IPS DF 4.7 (cell line): Measurements from ENCODE around the gene CAPNS2.
"Not testable (repeated sequence)": the region's sequence is repeated elsewhere in the genome, so short reads cannot be mapped to it uniquely, and the experiment has no call there.

Experiments used
- DNase-seq: peaks from one replicate; pipeline ENCODE4 v3.0.0-alpha.2; 2013; ENCODE audit warnings: low spot score; ENCODE audit errors: extremely low read depth

Gene CAPNS2

GRCh38 chr16:55567382-55567781 is 898 bp downstream of the CAPNS2 start:
- no peak for DNase-seq

DNA sequence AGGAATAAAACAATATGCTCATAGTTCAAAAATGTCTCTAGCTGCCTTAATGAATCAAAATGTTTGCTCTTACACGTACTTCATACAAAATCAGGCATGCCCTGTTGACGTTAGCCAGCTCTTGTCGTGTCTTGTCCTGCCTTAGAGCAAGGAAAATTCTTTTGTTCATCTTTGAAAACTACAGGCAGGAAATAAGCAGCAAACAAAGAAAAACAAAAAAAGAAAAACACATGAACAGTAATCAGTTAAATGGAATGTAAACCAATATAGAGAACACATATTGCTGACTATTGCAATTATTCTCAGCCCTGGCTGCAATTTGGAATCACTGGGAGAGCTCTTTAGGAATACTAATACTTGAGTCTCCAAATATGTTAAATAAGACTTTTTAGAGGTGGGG is 1.7 kb downstream of the CAPNS2 start:
- DNase-seq = no peak

GRCh38 chr16:55569025-55569424 is 2.5 kb downstream of the CAPNS2 start:
- no peak for DNase-seq

DNA sequence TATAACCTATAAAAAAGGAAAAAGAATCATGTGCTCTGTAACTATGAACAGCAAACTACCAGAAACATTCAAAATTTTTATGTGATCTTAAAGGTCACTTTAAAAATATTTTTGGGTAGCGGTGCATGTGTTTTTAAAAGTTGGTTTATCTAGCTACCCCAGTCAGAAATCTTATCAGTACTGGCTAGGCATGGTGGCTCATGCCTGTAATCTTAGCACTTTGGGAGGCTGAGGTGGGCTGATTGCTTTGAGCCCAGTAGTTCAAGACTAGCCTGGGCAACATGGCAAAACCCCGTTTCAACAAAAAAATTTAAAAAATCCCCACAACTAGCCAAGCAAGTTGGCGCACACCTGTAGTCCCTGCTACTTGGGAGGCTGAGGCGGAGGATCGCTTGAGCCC is 3.7 kb downstream of the CAPNS2 start:
- no peak for DNase-seq

- no peak for DNase-seq
Measured at GRCh38 chr16:55571191-55571897, 4.9 kb downstream of the CAPNS2 start.

DNA sequence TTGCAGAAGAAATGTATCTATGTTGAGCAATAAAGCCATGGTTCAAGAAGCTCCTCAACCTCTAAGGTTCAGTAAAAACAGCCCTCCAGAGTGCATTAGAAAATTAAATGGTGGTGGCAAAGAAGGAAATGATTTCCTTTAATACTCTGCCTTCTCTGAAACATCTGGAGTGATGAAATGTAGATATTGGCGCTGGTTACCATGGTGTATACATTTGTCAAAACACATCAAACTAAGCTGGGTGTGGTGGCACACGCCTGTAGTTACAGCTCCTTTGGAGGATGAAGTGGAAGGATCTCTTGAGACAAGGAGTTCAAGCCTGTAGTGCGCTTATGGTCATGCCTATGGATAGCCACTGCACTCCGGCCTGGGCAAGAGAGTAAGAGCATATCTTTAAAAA is 6.0 kb downstream of the CAPNS2 start:
- DNase-seq = no peak

- DNase-seq = no peak
Measured at GRCh38 chr16:55574811-55575210, 8.3 kb downstream of the CAPNS2 start.

GRCh38 chr16:55575496-55575895 is 9.0 kb downstream of the CAPNS2 start:
- no peak for DNase-seq

DNA sequence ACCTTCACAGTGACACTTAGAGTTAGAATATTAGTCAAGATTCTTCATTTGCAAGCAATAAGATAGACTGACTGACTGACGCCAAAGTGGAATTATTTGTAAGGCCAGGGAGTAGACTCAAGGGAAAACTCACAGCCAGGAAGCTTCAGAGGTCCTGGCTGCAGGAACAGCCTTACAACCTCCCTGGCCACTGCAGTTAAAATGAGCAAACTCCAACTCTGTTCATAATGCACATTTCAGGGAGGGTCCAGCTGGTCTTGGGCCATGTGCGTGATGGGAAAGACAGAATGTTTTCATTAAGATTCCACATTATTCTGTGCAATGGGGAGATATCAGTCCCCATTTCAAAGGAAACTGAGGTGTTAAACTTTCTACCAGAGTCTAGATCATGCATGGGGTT is 9.9 kb downstream of the CAPNS2 start:
- DNase-seq = no peak

GRCh38 chr16:55577887-55578286 is 11.4 kb downstream of the CAPNS2 start:
- DNase-seq = no peak

DNA sequence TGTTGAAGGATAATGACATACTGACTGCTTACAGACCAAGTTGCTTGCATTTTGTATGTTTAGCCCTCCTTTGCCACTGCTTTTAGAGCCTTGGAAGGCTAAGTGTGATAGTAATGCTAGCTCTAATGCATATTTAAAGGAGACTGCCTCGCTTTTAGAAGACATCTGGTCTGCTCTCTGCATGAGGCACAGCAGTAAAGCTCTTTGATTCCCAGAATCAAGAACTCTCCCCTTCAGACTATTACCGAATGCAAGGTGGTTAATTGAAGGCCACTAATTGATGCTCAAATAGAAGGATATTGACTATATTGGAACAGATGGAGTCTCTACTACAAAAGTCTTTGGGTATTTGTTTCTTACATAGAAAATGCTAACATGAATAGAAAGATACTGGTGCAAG is 19.1 kb downstream of the CAPNS2 start:
- no peak for DNase-seq

- no peak for DNase-seq
Measured at GRCh38 chr16:55588799-55589198, 22.3 kb downstream of the CAPNS2 start.

- no peak for DNase-seq
Measured at GRCh38 chr16:55592306-55592705, 25.8 kb downstream of the CAPNS2 start.

DNA sequence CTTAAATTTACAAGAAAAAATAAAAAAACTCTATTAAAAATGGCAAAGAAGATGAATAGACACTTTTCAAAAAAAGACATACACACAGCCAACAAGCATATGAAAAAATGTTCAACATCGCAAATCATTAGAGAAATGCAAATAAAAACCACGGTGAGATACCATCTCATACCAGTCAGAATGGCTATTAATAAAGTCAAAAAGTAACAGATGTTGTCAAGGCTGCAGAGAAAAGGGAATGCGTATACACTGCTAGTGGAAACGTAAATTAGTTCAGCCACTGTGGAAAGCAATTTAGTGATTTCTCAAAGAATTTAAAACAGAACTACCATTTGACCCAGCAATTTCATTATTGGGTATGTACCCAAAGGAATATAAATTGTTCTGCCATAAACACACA is 31.4 kb downstream of the CAPNS2 start:
- DNase-seq = no peak

DNA sequence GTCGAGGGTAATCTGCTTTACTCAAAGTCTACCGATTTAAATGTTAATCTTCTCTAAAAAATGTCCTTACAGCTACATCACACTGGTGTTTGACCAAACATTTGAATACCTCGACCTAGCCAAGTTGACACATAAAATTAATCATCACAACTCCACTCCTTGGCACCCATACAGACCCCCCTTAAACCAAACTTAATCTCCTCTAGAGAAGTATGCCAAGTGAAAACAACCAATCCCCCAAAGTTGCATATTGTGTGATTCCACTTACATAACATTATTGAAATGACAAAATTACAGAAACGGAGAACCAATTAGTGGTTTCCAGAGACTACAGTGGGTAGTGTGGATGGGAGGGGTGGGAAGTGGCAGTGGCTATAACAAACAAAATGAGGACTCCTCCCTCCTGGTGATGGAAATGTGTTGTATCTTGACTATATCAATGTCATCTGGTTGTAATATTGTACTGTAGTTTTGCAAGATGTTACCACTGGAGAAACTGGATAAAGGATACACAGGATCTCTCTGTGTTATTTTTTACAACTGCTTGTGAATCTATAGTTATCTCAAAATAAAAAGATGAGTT is 39.4 kb downstream of the CAPNS2 start:
- no peak for DNase-seq

GRCh38 chr16:55613613-55614335 is 47.3 kb downstream of the CAPNS2 start:
- no peak for DNase-seq

GRCh38 chr16:55615071-55615470 is 48.6 kb downstream of the CAPNS2 start:
- no peak for DNase-seq

DNA sequence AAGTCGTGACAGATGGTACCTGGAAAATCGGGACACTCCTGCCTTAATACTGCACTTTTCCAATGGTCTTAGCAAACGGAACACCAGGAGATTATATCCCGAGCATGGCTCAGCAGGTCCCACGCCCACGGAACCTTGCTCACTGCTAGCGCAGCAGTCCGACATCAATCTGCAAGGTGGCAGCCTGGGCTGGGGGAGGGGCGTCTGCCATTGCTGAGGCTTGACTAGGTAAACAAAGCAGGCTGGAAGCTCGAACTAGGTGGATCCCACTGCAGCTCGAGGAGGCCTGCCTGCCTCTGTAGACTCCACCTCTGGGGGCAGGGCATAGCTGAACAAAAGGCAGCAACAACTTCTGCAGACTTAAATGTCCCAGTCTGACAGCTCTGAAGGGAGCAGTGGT is 49.2 kb downstream of the CAPNS2 start:
- not testable (repeated sequence) for DNase-seq
